Neural progenitor cell (in vitro differentiated cells): ENCODE measurements around the gene PRDM16. TPM values are rescaled to one million over a fixed set of nuclear protein-coding genes. Genes with fewer than 3 reads are reported as not detected.

Experiments used
- DNase-seq: peaks from one replicate; pipeline ENCODE4 v3.0.0-alpha.2; 2016; ENCODE audit warnings: low spot score
- H2AFZ ChIP-seq: fragments of 200-600 bp; sonication (generic); replicated peaks from 2 replicates; pipeline ENCODE4 v1.6.1; 2016; ENCODE audit warnings: antibody characterized with exemption
- H3F3A ChIP-seq: fragments of 200-600 bp; sonication (generic); 2 replicates; pipeline ENCODE4 v1.6.1; 2016; ENCODE audit warnings: antibody characterized with exemption, low read depth
- H3K27ac ChIP-seq: fragments of 200-600 bp; sonication (generic); 2 replicates; pipeline ENCODE4 v1.5.1; 2016; ENCODE audit warnings: mild to moderate bottlenecking
- H3K27me3 ChIP-seq: fragments of 200-600 bp; sonication (generic); 2 replicates; pipeline ENCODE4 v1.6.1; 2016; ENCODE audit warnings: mild to moderate bottlenecking, moderate library complexity
- H3K36me3 ChIP-seq: fragments of 200-600 bp; sonication (generic); 2 replicates; pipeline ENCODE4 v1.5.1; 2016
- H3K4me1 ChIP-seq: fragments of 200-600 bp; sonication (generic); 2 replicates; pipeline ENCODE4 v1.6.1; 2016; ENCODE audit warnings: mixed run types
- H3K4me2 ChIP-seq: fragments of 200-600 bp; sonication (generic); 2 replicates; pipeline ENCODE4 v1.6.1; 2016
- H3K4me3 ChIP-seq: fragments of 200-600 bp; sonication (generic); 2 replicates; pipeline ENCODE4 v1.5.1; 2016
- H3K79me2 ChIP-seq: fragments of 200-600 bp; sonication (generic); 2 replicates; pipeline ENCODE4 v1.6.1; 2016; ENCODE audit warnings: low read depth
- H3K9ac ChIP-seq: fragments of 200-600 bp; sonication (generic); 2 replicates; pipeline ENCODE4 v1.6.1; 2016
- H3K9me3 ChIP-seq: fragments of 200-600 bp; sonication (generic); 2 replicates; pipeline ENCODE4 v1.5.1; 2016; ENCODE audit warnings: low read depth
- H4K20me1 ChIP-seq: fragments of 200-600 bp; sonication (generic); 2 replicates; pipeline ENCODE4 v1.6.1; 2016; ENCODE audit warnings: low read depth
- H3K27ac Mint-ChIP-seq: 3 replicates; pipeline ENCODE4 v1.8.0; 2021; ENCODE audit warnings: mixed read lengths
- H3K27me3 Mint-ChIP-seq: 2 replicates; pipeline ENCODE4 v1.8.0; 2022; ENCODE audit warnings: low read depth, mild to moderate bottlenecking, inconsistent platforms, moderate library complexity, mixed read lengths; ENCODE audit not compliant: insufficient read depth
- H3K36me3 Mint-ChIP-seq: 3 replicates; pipeline ENCODE4 v1.8.0; 2021; ENCODE audit warnings: mixed read lengths
- H3K4me1 Mint-ChIP-seq: 3 replicates; pipeline ENCODE4 v1.8.0; 2021; ENCODE audit warnings: mixed read lengths
- H3K4me3 Mint-ChIP-seq: 3 replicates; pipeline ENCODE4 v1.8.0; 2021; ENCODE audit warnings: mild to moderate bottlenecking, moderate library complexity, mixed read lengths
- H3K9me3 Mint-ChIP-seq: 3 replicates; pipeline ENCODE4 v1.8.0; 2020; ENCODE audit warnings: mixed read lengths
- EZH2 ChIP-seq: fragments of 200-600 bp; sonication (generic); IDR thresholded peaks from 2 replicates; pipeline ENCODE4 v1.6.1; 2017; ENCODE audit warnings: antibody characterized with exemption, mild to moderate bottlenecking, moderate library complexity
- EZH2phosphoT487 ChIP-seq: fragments of 200-600 bp; sonication (generic); IDR thresholded peaks from 2 replicates; pipeline ENCODE4 v1.6.1; 2017; ENCODE audit warnings: antibody characterized with exemption
- total RNA-seq: library from RNA; depleted of rRNA; stranded (reverse); fragments of >200 nt; gene quantifications from 2 replicates; pipeline ENCODE4 v1.2.3, GENCODE V29; 2015; ENCODE audit warnings: low replicate concordance
- TF ChIP-seq, protein P1 (sequence below): fragments of 200-600 bp; sonication (generic); IDR thresholded peaks from 2 replicates; pipeline ENCODE4 v1.5.1; 2017; ENCODE audit warnings: antibody characterized with exemption, mild to moderate bottlenecking

Gene PRDM16
- total RNA-seq, 1 donor from 2014 or later = 1.9 TPM

- H3K9ac ChIP-seq = no peak overlapping the region
- no peaks in the 10 kb centered on the region for H3K4me1 ChIP-seq
- no peaks in the 10 kb centered on the region for H3K27me3 ChIP-seq
- Mint-ChIP-seq H3K9me3 (peaks cover 11% of the 10 kb centered on the region), H3K27ac (peak overlapping the region; percentile 43), H3K4me1 (peaks cover 13% of the 10 kb centered on the region), H3K27me3 (peaks cover 7% of the 10 kb centered on the region), H3K36me3 (peaks cover 6% of the 10 kb centered on the region), H3K4me3 (no peak overlapping the region)
- no peak for TF ChIP-seq EZH2
- TF ChIP-seq, protein P1, sequence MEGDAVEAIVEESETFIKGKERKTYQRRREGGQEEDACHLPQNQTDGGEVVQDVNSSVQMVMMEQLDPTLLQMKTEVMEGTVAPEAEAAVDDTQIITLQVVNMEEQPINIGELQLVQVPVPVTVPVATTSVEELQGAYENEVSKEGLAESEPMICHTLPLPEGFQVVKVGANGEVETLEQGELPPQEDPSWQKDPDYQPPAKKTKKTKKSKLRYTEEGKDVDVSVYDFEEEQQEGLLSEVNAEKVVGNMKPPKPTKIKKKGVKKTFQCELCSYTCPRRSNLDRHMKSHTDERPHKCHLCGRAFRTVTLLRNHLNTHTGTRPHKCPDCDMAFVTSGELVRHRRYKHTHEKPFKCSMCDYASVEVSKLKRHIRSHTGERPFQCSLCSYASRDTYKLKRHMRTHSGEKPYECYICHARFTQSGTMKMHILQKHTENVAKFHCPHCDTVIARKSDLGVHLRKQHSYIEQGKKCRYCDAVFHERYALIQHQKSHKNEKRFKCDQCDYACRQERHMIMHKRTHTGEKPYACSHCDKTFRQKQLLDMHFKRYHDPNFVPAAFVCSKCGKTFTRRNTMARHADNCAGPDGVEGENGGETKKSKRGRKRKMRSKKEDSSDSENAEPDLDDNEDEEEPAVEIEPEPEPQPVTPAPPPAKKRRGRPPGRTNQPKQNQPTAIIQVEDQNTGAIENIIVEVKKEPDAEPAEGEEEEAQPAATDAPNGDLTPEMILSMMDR = no peak
- no peak for TF ChIP-seq EZH2phosphoT487
- no peaks in the 10 kb centered on the region for H3K36me3 ChIP-seq
- H3K9me3 ChIP-seq = no peaks in the 10 kb centered on the region
- no peak overlapping the region for H3K27ac ChIP-seq
- no peak overlapping the region for H2AFZ ChIP-seq
- no peak overlapping the region for H3K4me2 ChIP-seq
- no peak for DNase-seq
- H3F3A ChIP-seq = no peaks in the 10 kb centered on the region
- H3K4me3 ChIP-seq = no peak overlapping the region
- H3K79me2 ChIP-seq = no peaks in the 10 kb centered on the region
- H4K20me1 ChIP-seq = no peaks in the 10 kb centered on the region
Measured at GRCh38 chr1:3420218-3420951, 351.4 kb downstream of the PRDM16 start.

GRCh38 chr1:3422638-3423037 lies 353.6 kb downstream of the PRDM16 start:
- no peaks in the 10 kb centered on the region for H3K9me3 ChIP-seq
- Mint-ChIP-seq H3K4me1 (peaks cover 13% of the 10 kb centered on the region), H3K9me3 (peaks cover under 1% of the 10 kb centered on the region), H3K4me3 (no peak overlapping the region), H3K36me3 (peaks cover 6% of the 10 kb centered on the region), H3K27me3 (peaks cover 7% of the 10 kb centered on the region), H3K27ac (no peak overlapping the region)
- H3F3A ChIP-seq = no peaks in the 10 kb centered on the region
- H3K36me3 ChIP-seq = no peaks in the 10 kb centered on the region
- H3K79me2 ChIP-seq = no peaks in the 10 kb centered on the region
- H3K27me3 ChIP-seq = no peaks in the 10 kb centered on the region
- H3K27ac ChIP-seq = no peak overlapping the region
- TF ChIP-seq EZH2phosphoT487 = no peak
- TF ChIP-seq, protein P1 = no peak
- no peak overlapping the region for H3K9ac ChIP-seq
- H3K4me2 ChIP-seq = no peak overlapping the region
- no peaks in the 10 kb centered on the region for H3K4me1 ChIP-seq
- H2AFZ ChIP-seq = no peak overlapping the region
- no peak for DNase-seq
- H3K4me3 ChIP-seq = no peak overlapping the region
- no peaks in the 10 kb centered on the region for H4K20me1 ChIP-seq

- no peak overlapping the region for H3K4me2 ChIP-seq
- no peaks in the 10 kb centered on the region for H4K20me1 ChIP-seq
- no peak overlapping the region for H2AFZ ChIP-seq
- no peaks in the 10 kb centered on the region for H3F3A ChIP-seq
- Mint-ChIP-seq H3K27me3 (peaks cover 7% of the 10 kb centered on the region), H3K4me1 (peaks cover 13% of the 10 kb centered on the region), H3K9me3 (no peaks in the 10 kb centered on the region), H3K36me3 (peaks cover 6% of the 10 kb centered on the region), H3K27ac (no peak overlapping the region), H3K4me3 (no peak overlapping the region)
- no peaks in the 10 kb centered on the region for H3K79me2 ChIP-seq
- H3K4me1 ChIP-seq = no peaks in the 10 kb centered on the region
- TF ChIP-seq EZH2phosphoT487 (no peak), EZH2 (no peak)
- TF ChIP-seq, protein P1 = no peak
- H3K4me3 ChIP-seq = no peak overlapping the region
- H3K36me3 ChIP-seq = no peaks in the 10 kb centered on the region
- no peak overlapping the region for H3K9ac ChIP-seq
- no peak overlapping the region for H3K27ac ChIP-seq
- H3K27me3 ChIP-seq = no peaks in the 10 kb centered on the region
- no peaks in the 10 kb centered on the region for H3K9me3 ChIP-seq
- no peak for DNase-seq
Measured at GRCh38 chr1:3423245-3423829, 354.3 kb downstream of the PRDM16 start.
